K562 (cell line): ENCODE data around the gene CACTIN. TPM values are rescaled to one million over a fixed set of nuclear protein-coding genes. Genes with fewer than 3 reads are reported as not detected.

ENCODE experiments used
- ATAC-seq: fragments of 200-7000 bp; cut with Tn5 transposase; 3 replicates; pipeline ENCODE4 v1.9.1; 2020; ENCODE audit warnings: moderate library complexity
- BruUV-seq: library from RNA; stranded (reverse); fragments of 400-500 nt; replicated peaks from 2 replicates; lab custom pipeline; 2021; lab: Mats Ljungman, UMichigan
- CTCF ChIA-PET: fragments of 300-600 bp; formaldehyde crosslinking; extraction: SDS; loops from one replicate; lab custom pipeline; 2021; ENCODE audit warnings: low intra/inter-chr PET ratio; lab: Yijun Ruan, JAX
- POLR2A ChIA-PET: fragments of 300-600, 350-650 bp; sonication (Branson Sonifier 250); formaldehyde crosslinking; extraction: SDS; loops from one replicate; lab custom pipeline; 2021; ENCODE audit warnings: antibody characterized with exemption, inconsistent platforms; lab: Yijun Ruan, JAX
- DNase-seq, 4 experiments: peaks; one replicate each; pipeline versions ENCODE4 v3.0.0 to v3.0.0-alpha.2; 2011 to 2018; ENCODE audit warnings: low spot score in 3 of 4, mixed read lengths in 3 of 4; ENCODE audit errors: extremely low read depth in 1 of 4
- FAIRE-seq: peaks from 2 replicates; lab custom pipeline; 2011; peaks lifted over from hg19 to GRCh38; lab: Jason Lieb, UNC
- H2AFZ ChIP-seq: 2 replicates; pipeline ENCODE4 v1.6.0; 2011; ENCODE audit warnings: low read depth, low read length, control low read depth, inconsistent platforms
- H3K27ac ChIP-seq: fragments of 200-600 bp; 3 replicates; pipeline ENCODE4 v1.8.0; 2011; ENCODE audit warnings: low read depth, mild to moderate bottlenecking, control low read depth, inconsistent platforms, low read length, moderate library complexity, mixed read lengths; ENCODE audit errors: extremely low read depth
- H3K27me3 ChIP-seq, 2 experiments: fragments of 300-600 bp in 1 of 2; 2 replicates in 1 of 2; 3 replicates in 1 of 2; pipeline versions ENCODE4 v1.6.0 to v1.8.0; 2011; ENCODE audit warnings: inconsistent platforms in 2 of 2, low read length in 2 of 2, mild to moderate bottlenecking in 1 of 2, mixed read lengths in 1 of 2, moderate library complexity in 1 of 2; ENCODE audit not compliant: control insufficient read depth in 2 of 2, insufficient read depth in 2 of 2
- H3K36me3 ChIP-seq: fragments of 300-600 bp; 3 replicates; pipeline ENCODE4 v1.8.0; 2011; ENCODE audit warnings: mild to moderate bottlenecking, low read length, inconsistent platforms; ENCODE audit not compliant: control insufficient read depth, insufficient read depth
- H3K4me1 ChIP-seq, 2 experiments: fragments of 200-600 bp in 1 of 2; replicated peaks in 1 of 2; 2 replicates in 1 of 2; 3 replicates in 1 of 2; pipeline versions ENCODE4 v1.5.1 to v1.8.0; 2011; ENCODE audit warnings: inconsistent platforms in 2 of 2, low read length in 2 of 2, mild to moderate bottlenecking in 1 of 2, mixed read lengths in 1 of 2, moderate library complexity in 1 of 2; ENCODE audit not compliant: control insufficient read depth in 2 of 2, insufficient read depth in 2 of 2
- H3K4me2 ChIP-seq: 2 replicates; pipeline ENCODE4 v1.6.1; 2011; ENCODE audit warnings: low read length, control low read depth, inconsistent platforms, mixed read lengths; ENCODE audit not compliant: insufficient read depth
- H3K4me3 ChIP-seq: fragments of 200-600 bp; sonication (generic), shearing (Covaris generic); 2 replicates; pipeline ENCODE4 v1.5.1; 2016; ENCODE audit warnings: control low read depth, inconsistent platforms
- H3K79me2 ChIP-seq: fragments of 200-600 bp; 3 replicates; pipeline ENCODE4 v1.8.0; 2011; ENCODE audit warnings: low read length, inconsistent platforms; ENCODE audit not compliant: control insufficient read depth, insufficient read depth
- H3K9ac ChIP-seq, 2 experiments: 2 replicates each; pipeline versions ENCODE4 v1.6.0 to v1.6.1; 2011; ENCODE audit warnings: low read depth in 2 of 2, low read length in 2 of 2, control low read depth in 1 of 2, inconsistent platforms in 1 of 2, mild to moderate bottlenecking in 1 of 2, mixed read lengths in 1 of 2; ENCODE audit not compliant: insufficient read depth in 1 of 2
- H3K9me1 ChIP-seq: one replicate; pipeline ENCODE4 v1.6.0; 2011; ENCODE audit warnings: inconsistent platforms, mild to moderate bottlenecking, low read length, moderate library complexity; ENCODE audit not compliant: control insufficient read depth, insufficient read depth
- H3K9me3 ChIP-seq: replicated peaks from 2 replicates; pipeline ENCODE4 v1.5.1; 2011; ENCODE audit warnings: low read depth, low read length, inconsistent platforms; ENCODE audit not compliant: control insufficient read depth, insufficient read depth
- H4K20me1 ChIP-seq: replicated peaks from 2 replicates; pipeline ENCODE4 v1.6.1; 2011; ENCODE audit warnings: low read length, inconsistent platforms, mixed read lengths; ENCODE audit not compliant: control insufficient read depth, insufficient read depth
- AFF1 ChIP-seq, 2 experiments: fragments of 450-650 bp; IDR thresholded peaks; 2 replicates each; pipeline ENCODE4 v1.6.1; 2018; ENCODE audit warnings: mild to moderate bottlenecking in 2 of 2, low read depth in 1 of 2; ENCODE audit not compliant: partially characterized antibody in 2 of 2
- E4F1 ChIP-seq: fragments of 250-450 bp; sonication (Bioruptor Pico); IDR thresholded peaks from 2 replicates; pipeline ENCODE4 v1.5.0; 2021; ENCODE audit warnings: mild to moderate bottlenecking, borderline replicate concordance
- GATA2 ChIP-seq: sonication (generic); formaldehyde crosslinking; IDR thresholded peaks from 2 replicates; pipeline ENCODE4 v1.4.0; 2020; ENCODE audit warnings: mild to moderate bottlenecking, missing genetic modification reagents
- ZNF121 ChIP-seq: sonication (generic); formaldehyde crosslinking; conservative IDR thresholded peaks from 2 replicates; pipeline ENCODE4 v1.8.0; 2022; ENCODE audit warnings: missing genetic modification reagents
- WGBS: fragments of 100-300 bp; shearing (Covaris generic); methylation state at CpG from one replicate; pipeline ENCODE4 v1.1.6; 2016; ENCODE audit warnings: low coverage, mixed read lengths; ENCODE audit not compliant: insufficient coverage; ENCODE audit errors: missing lambda C conversion rate; 5-methylcytosine and 5-hydroxymethylcytosine counted together
- in situ Hi-C: fragments of 300-500 bp; cut with MboI; formaldehyde crosslinking; loops from 4 replicates; pipeline ENCODE4 v1.15.0; 2018; ENCODE audit warnings: inconsistent platforms, mixed read lengths
- intact Hi-C: fragments of 100-400 bp; cut with micrococcal nuclease; formaldehyde crosslinking; loops from 2 replicates; pipeline ENCODE4 v1.14.2; 2022
- polyA plus RNA-seq, 8 experiments: library from polyadenylated mRNA; depleted of rRNA in 4 of 8; stranded (reverse) in 5 of 8; unstranded in 3 of 8; fragments of >200 nt; fragmentation: Nextera tagmentation in 2 of 8; fragmentation: Illumina TruSeq in 1 of 8; extraction: Ambion mirVana in 2 of 8; extraction: Trizol in 1 of 8; gene quantifications; 2 replicates each; pipeline versions ENCODE4 v1.2.1 to v1.2.3, GENCODE V29; 2011 to 2014; ENCODE audit warnings: inconsistent platforms in 1 of 8, missing spikeins in 1 of 8
- total RNA-seq, 7 experiments: library from RNA; depleted of rRNA in 6 of 7; stranded (reverse); fragments of >200 nt in 6 of 7; fragmentation: Illumina TruSeq in 2 of 7; extraction: Trizol in 2 of 7; gene quantifications; 2 replicates each; pipeline versions ENCODE4 v1.2.1 to v1.2.3, GENCODE V29; 2011 to 2021; ENCODE audit warnings: low replicate concordance in 1 of 7

The CACTIN gene
- total and polyA plus RNA-seq, 9 of the 15 experiments (the other 6 are each of a cell fraction or from before 2014, with no cell fraction given): 0.15 to 49.2 (median 15.0) TPM

GRCh38 chr19:3648037-3648905, 21.7 kb upstream of the CACTIN start:
- Histone ChIP-seq H3K4me3 (no peak overlapping the region), H3K27ac (no peak overlapping the region), H3K9ac (no peak overlapping the region), H3K4me1 (peaks cover 0 to 39% of the 10 kb centered on the region in 2 experiments; a peak in 3 of 5 replicates), H3K4me2 (no peak overlapping the region), H2AFZ (no peak overlapping the region), H3K9me3 (no peaks in the 10 kb centered on the region), H3K79me2 (no peaks in the 10 kb centered on the region), H4K20me1 (peaks cover 7% of the 10 kb centered on the region; the same call in 1 of the 2 replicates)
- no peak for FAIRE-seq
- no peak for DNase-seq
- ChIA-PET POLR2A (no interaction called here), CTCF (no interaction called here)
- BruUV-seq: no TSS peak
- 94% methylated on average over 22 of the region's 33 CpGs for WGBS
- intact Hi-C loops (no loop called here), in situ Hi-C loops (no loop called here)
- ATAC-seq: no peak
- TF ChIP-seq AFF1 (IDR thresholded peaks at IDR 0.05; ENCODE audit: low read depth in 1 of 2, partially characterized antibody in 2 of 2) (no peak), E4F1 (no peak), GATA2 (no peak), ZNF121 (peak; percentile 76)
- TF ChIP-seq, all 486 proteins: peak for 1
- no peaks in the 10 kb centered on the region for H3K9me1 ChIP-seq
- H3K36me3 ChIP-seq: peaks cover 39% of the 10 kb centered on the region; the same call in 1 of the 3 replicates
- no peaks in the 10 kb centered on the region for H3K27me3 ChIP-seq
